PFSK-1 (cell line): ENCODE measurements around the gene C6orf15.

Experiments used
- SIN3A ChIP-seq: IDR thresholded peaks from 2 replicates; pipeline ENCODE4 v1.6.1; 2012; ENCODE audit warnings: mild to moderate bottlenecking, low read length, moderate library complexity, borderline replicate concordance; ENCODE audit not compliant: insufficient read depth
- TAF1 ChIP-seq: IDR thresholded peaks from 2 replicates; pipeline ENCODE4 v1.6.1; 2012; ENCODE audit warnings: low read length, control low read depth, borderline replicate concordance; ENCODE audit not compliant: insufficient read depth

GRCh38 chr6:31074401-31074800 is 38.0 kb downstream of the C6orf15 start:
- TF ChIP-seq SIN3A (no peak), TAF1 (no peak)
